GM21737 (cell line): Measurements from ENCODE around the gene TSSK6.

Source experiments
- ATAC-seq: cut with Tn5 transposase; IDR thresholded peaks from one replicate; pipeline ENCODE4 v1.9.1; 2021; ENCODE audit warnings: mild to moderate bottlenecking, moderate library complexity; ENCODE audit not compliant: unreplicated experiment

The TSSK6 gene

GRCh38 chr19:19531951-19532805 lies 16.8 kb upstream of the TSSK6 start:
- peak; percentile 50 for ATAC-seq

GRCh38 chr19:19530889-19531288 lies 15.5 kb upstream of the TSSK6 start:
- ATAC-seq = no peak

GRCh38 chr19:19530423-19530804 lies 15.1 kb upstream of the TSSK6 start:
- ATAC-seq = no peak

GRCh38 chr19:19529783-19530422 lies 14.6 kb upstream of the TSSK6 start:
- ATAC-seq = no peak

- no peak for ATAC-seq
These were observed 13.6 kb upstream of the TSSK6 start, which contains the start of gene YJEFN3 for GRCh38 chr19:19528721-19529490. Gene YJEFN3, plus strand, starts transcription at chr19:19528911. Its CDS starts 22 bp downstream, at chr19:19528933.

GRCh38 chr19:19527674-19528625 lies 12.6 kb upstream of the TSSK6 start:
- no peak for ATAC-seq

- ATAC-seq = no peak
These were observed 12.0 kb upstream of the TSSK6 start for GRCh38 chr19:19527371-19527656.

GRCh38 chr19:19526581-19527370 lies 11.4 kb upstream of the TSSK6 start:
- ATAC-seq = no peak

GRCh38 chr19:19525611-19526380 lies 10.4 kb upstream of the TSSK6 start:
- ATAC-seq = no peak

- no peak for ATAC-seq
These were observed 8.7 kb upstream of the TSSK6 start for GRCh38 chr19:19524053-19524452.

GRCh38 chr19:19523177-19523576 lies 7.8 kb upstream of the TSSK6 start:
- ATAC-seq = no peak

- ATAC-seq = no peak
These were observed 5.6 kb upstream of the TSSK6 start for GRCh38 chr19:19520989-19521388.

GRCh38 chr19:19517235-19517619 lies 1.9 kb upstream of the TSSK6 start:
- no peak for ATAC-seq

GRCh38 chr19:19515642-19516519 lies 533 bp upstream of the TSSK6 start, which contains the start of gene NDUFA13:
Gene NDUFA13, plus strand, starts transcription at chr19:19516225. Its CDS starts 14 bp downstream, at chr19:19516239.
- peak; percentile 87 for ATAC-seq

GRCh38 chr19:19514215-19514657 lies 1.1 kb downstream of the TSSK6 start:
- ATAC-seq = no peak

GRCh38 chr19:19513682-19514081 lies 1.7 kb downstream of the TSSK6 start:
- ATAC-seq = no peak

GRCh38 chr19:19510432-19510831 lies 4.9 kb downstream of the TSSK6 start:
- no peak for ATAC-seq

GRCh38 chr19:19508217-19508616 lies 7.1 kb downstream of the TSSK6 start:
- ATAC-seq = no peak
